Activated CD4-positive, alpha-beta memory T cell treated with anti-CD3 and anti-CD28 coated beads for 36 hours (primary cell): Measurements from ENCODE around the gene SFXN2. TPM values are rescaled to one million over a fixed set of nuclear protein-coding genes. Genes with fewer than 3 reads are reported as not detected.

ENCODE experiments used
- CTCF ChIA-PET: fragments of 350-600 bp; sonication (Branson Sonifier 250); formaldehyde crosslinking; loops from one replicate; lab custom pipeline; 2021; ENCODE audit warnings: antibody characterized with exemption, inconsistent platforms; lab: Charles Lee
- POLR2A ChIA-PET: fragments of 350-600 bp; sonication (Branson Sonifier 250); formaldehyde crosslinking; loops from one replicate; lab custom pipeline; 2021; ENCODE audit warnings: antibody characterized with exemption; lab: Charles Lee
- DNase-seq: peaks from one replicate; pipeline ENCODE4 v3.0.0-alpha.2; 2020
- H3K27ac Mint-ChIP-seq: one replicate; pipeline ENCODE4 v1.8.0; 2021; ENCODE audit warnings: mixed read lengths
- H3K27me3 Mint-ChIP-seq: one replicate; pipeline ENCODE4 v1.8.0; 2021; ENCODE audit warnings: mixed read lengths
- H3K36me3 Mint-ChIP-seq: one replicate; pipeline ENCODE4 v1.8.0; 2021; ENCODE audit warnings: mixed read lengths
- H3K4me1 Mint-ChIP-seq: one replicate; pipeline ENCODE4 v1.8.0; 2021; ENCODE audit warnings: low read depth, mixed read lengths
- H3K4me3 Mint-ChIP-seq: one replicate; pipeline ENCODE4 v1.8.0; 2021; ENCODE audit warnings: mild to moderate bottlenecking, mixed read lengths
- H3K9me3 Mint-ChIP-seq: one replicate; pipeline ENCODE4 v1.8.0; 2021; ENCODE audit warnings: mixed read lengths
- intact Hi-C: fragments of 100-400 bp; cut with micrococcal nuclease; formaldehyde crosslinking; loops from one replicate; pipeline ENCODE4 v1.15.1; 2023
- total RNA-seq, 2 experiments: library from RNA; stranded (reverse); gene quantifications; one replicate each; pipeline ENCODE4 v1.2.3, GENCODE V29; 2021

The SFXN2 gene
- total RNA-seq, 2 experiments from 2014 or later, result 14.7 to 17.8 TPM

DNA sequence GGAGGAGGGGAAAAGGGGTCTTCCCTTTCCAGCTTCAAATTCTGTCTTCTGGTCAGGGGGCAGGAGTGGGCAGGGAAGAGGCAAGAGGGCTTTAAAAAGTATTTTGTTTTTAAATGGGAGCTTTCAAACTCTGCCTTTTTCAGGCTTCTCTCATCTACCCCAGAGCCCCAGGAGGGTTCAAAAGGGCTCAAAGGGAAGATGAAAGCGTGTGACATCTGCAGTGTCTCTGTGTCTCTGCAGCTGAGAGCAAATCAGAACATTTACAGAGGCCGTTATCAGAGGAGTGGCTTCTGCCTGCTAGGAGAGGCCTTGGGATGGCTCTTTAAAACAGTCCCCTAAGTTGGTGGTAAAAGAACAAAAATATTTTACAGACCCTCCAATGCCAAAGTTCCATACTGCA lies 39.9 kb upstream of the SFXN2 start:
- Mint-ChIP-seq H3K4me3 (no peak overlapping the region), H3K27me3 (no peaks in the 10 kb centered on the region), H3K36me3 (no peaks in the 10 kb centered on the region), H3K27ac (no peak overlapping the region), H3K9me3 (no peaks in the 10 kb centered on the region), H3K4me1 (peaks cover 33% of the 10 kb centered on the region)
- no peak for DNase-seq
- CTCF ChIA-PET, result interaction anchor here (1.1 to 2.8 kb wide), 7 partner anchors 10 to 171 kb away, joined by 3 to 16 read pairs (median 5); partner anchors contain the start of genes ACTR1A and SUFU
- POLR2A ChIA-PET, result interaction anchor here (1.0 to 3.0 kb wide), 4 partner anchors 14 to 39 kb away, joined by 4 to 17 read pairs (median 12); partner anchors contain the start of genes ARL3, SFXN2 and TRIM8
- intact Hi-C loops, result loop anchor here (1.0 to 2.0 kb wide), 3 partner anchors 13 to 40 kb away; partner anchors contain the start of genes ARL3 and SFXN2

DNA sequence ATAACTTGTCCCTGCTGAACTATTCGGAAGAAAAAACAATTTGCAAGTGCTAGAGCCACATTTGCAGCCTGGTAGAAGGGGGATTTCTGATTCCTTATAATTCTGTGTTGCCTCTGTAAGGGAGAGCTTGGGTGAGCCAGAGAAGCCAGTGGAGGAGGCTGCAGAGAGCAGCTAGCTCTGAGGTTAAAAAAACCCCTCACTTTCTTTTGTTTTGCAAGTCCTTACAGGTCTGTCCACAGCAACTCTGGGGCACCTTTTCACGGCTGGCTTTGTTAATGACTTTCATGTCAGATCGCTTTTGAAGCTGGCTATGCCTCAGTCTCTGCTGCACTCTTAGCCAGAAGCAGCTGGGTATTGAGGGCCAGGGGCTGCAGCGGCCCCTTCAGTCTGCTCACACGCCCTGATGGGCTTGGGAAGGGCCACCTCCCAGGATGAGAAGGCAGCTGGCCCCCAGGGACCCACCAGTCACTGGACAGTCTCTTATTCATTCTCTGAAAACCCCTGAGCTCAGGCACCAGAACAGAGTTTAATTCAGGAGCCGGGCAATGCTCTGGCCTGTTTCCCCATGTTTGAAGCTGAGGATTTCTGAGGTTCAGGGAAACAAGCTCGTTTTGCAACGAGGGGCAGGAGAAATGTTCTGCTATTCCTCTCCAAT lies 39.3 kb upstream of the SFXN2 start:
- peaks cover 33% of the 10 kb centered on the region for H3K4me1 Mint-ChIP-seq
- H3K27ac Mint-ChIP-seq, result no peak overlapping the region
- no peak for DNase-seq
- H3K9me3 Mint-ChIP-seq, result no peaks in the 10 kb centered on the region
- H3K36me3 Mint-ChIP-seq, result no peaks in the 10 kb centered on the region
- H3K4me3 Mint-ChIP-seq, result no peak overlapping the region
- H3K27me3 Mint-ChIP-seq, result no peaks in the 10 kb centered on the region
- ChIA-PET POLR2A (interaction anchor here (1.0 to 3.0 kb wide), 5 partner anchors 9 to 39 kb away, joined by 4 to 17 read pairs (median 10); partner anchors contain the start of genes ARL3, SFXN2 and TRIM8), CTCF (interaction anchor here (0.6 to 2.8 kb wide), 9 partner anchors 11 to 863 kb away, joined by 3 to 16 read pairs (median 4); partner anchors contain the start of genes ACTR1A, ARL3, SFXN2 and SUFU)
- intact Hi-C loops, result loop anchor here (2.0 kb wide), 1 partner anchor 40 kb away; the partner anchor contains the start of genes ARL3 and SFXN2

DNA sequence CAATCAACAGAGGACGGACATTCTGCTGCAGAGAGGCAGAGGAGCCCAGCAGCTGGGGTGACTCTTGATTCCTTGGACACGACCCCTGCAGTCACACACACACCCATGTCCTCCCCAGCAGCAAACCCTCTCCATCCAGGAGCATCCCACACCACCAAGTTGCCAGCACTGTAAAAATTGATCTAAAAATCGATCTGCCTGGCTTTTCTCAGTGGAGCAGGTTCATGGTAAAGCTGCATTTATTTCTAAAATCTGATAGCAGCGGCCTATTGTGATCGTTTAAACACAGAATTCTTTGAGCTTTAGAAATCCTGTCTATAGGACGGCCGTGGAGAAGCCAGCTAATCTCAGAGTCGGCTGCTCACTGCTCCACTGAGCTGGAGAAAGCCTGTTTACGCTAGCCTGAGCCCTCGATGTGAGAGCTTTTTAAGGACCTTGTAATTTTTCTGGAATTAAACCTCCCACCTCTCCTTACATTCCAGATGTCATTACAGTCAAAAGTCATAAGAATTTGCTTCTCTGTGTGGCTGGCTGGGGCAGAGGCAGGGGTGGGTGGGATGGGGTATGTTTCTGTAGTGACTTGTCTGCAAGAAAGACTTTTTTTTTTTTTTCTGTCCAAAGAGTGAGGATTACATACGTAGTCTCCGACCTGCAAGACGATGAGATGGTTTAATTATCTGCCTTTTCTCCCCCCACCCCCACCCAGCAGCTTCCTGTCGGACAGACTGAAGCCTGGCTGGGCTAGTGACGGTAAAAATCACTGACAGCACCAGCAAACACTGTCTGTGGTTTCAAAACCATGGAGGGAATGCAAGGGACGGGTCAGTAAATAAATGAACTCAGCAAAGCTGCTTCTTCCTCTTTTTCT lies 38.5 kb upstream of the SFXN2 start:
- DNase-seq, result no peak
- Mint-ChIP-seq H3K27ac (no peak overlapping the region), H3K4me1 (peaks cover 33% of the 10 kb centered on the region), H3K4me3 (no peak overlapping the region), H3K27me3 (no peaks in the 10 kb centered on the region), H3K9me3 (no peaks in the 10 kb centered on the region), H3K36me3 (no peaks in the 10 kb centered on the region)
- intact Hi-C loops, result loop anchor here (2.0 kb wide), 1 partner anchor 39 kb away; the partner anchor contains the start of genes ARL3 and SFXN2
- POLR2A ChIA-PET, result interaction anchor here (0.7 to 3.0 kb wide), 6 partner anchors 10 to 38 kb away, joined by 4 to 17 read pairs (median 7); partner anchors contain the start of genes ARL3 and SFXN2
- CTCF ChIA-PET, result interaction anchor here (0.6 to 2.8 kb wide), 11 partner anchors 13 to 1095 kb away, joined by 3 to 16 read pairs (median 3); partner anchors contain the start of genes ARL3 and SFXN2

DNA sequence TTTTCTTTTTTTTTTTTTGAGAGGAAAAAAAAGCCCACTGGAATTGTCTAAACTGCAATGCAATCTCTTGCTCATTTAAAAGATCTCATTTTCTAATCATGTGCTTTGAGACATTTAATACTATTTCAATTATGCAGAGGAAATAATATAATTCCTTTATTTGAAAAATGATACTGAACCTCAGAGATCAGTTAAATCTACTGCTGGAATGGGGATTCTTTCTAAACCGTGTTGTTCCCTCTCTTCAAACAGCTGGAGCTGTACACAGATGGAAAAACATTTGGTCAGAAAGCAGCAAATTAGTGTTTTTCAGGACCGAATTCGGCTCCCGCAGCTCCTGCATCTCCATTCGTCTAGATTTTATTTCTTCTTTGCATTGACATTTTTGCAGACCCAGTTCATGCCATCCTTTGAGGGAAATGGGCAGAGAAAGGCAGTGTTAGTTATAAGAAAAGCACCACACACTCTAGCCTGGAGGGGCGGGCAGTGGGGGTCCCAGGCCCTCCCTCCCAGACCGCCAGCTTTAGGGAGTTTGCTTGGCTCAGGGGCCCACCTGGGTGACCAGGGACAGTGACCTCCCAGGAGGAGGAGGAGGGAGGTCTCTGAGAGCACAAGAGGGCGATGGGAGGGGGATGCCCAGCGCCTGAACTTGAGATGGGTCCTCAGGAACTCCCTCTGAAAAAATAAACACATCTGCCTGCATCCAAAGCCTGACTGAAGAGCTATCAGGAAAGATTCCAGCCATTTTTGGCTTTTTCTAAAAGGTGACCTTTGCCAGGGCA lies 37.7 kb upstream of the SFXN2 start:
- CTCF ChIA-PET, result interaction anchor here (0.6 to 1.0 kb wide), 4 partner anchors 9 to 1095 kb away, joined by 3 to 4 read pairs (median 3); no protein-coding TSS in a partner anchor
- no peak overlapping the region for H3K27ac Mint-ChIP-seq

DNA sequence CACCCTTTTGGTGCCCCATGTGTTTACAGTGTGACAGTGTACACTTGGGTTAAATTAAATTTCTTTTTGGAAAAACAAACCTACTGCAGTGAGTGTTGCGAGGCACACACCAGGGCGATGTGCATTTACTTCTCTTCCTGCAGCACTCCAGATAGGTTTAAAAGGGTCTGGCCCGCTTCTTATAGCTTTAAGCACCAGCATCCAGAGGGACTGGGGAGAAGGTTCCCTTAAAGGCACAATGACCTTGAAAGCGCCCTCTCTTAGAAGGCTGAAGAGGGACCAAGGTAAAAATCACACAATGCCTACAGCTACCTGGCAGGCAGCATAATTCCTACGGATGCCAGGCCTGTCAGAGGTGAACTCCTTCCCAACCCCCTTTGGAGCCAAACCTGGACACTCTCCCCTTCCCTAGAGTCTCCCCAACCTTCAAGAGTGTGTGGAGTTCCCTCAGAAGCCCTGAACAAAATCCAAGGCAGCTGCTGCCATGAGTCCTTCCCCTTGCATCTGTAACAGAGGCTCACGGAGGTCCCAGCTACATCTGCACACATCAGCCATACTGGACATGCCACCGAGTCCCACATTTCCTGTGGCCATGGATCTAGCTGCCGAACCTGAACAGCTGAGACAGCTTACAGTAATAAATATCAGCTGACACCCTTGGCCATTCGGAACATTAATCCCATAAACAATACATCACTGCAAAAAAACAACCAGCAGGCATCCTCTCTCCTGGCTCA lies 36.9 kb upstream of the SFXN2 start:
- H3K27me3 Mint-ChIP-seq, result no peaks in the 10 kb centered on the region
- ChIA-PET CTCF (interaction anchor here (0.7 to 1.7 kb wide), 4 partner anchors 8 to 93 kb away, joined by 3 to 6 read pairs (median 4); no protein-coding TSS in a partner anchor), POLR2A (no interaction called here)
- H3K27ac Mint-ChIP-seq, result no peak overlapping the region
- intact Hi-C loops, result no loop called here
- no peaks in the 10 kb centered on the region for H3K9me3 Mint-ChIP-seq
- H3K4me3 Mint-ChIP-seq, result no peak overlapping the region
- peaks cover 1% of the 10 kb centered on the region for H3K36me3 Mint-ChIP-seq
- DNase-seq, result no peak
- H3K4me1 Mint-ChIP-seq, result peaks cover 45% of the 10 kb centered on the region

More for the DNA sequence above, 37.7 kb upstream of the SFXN2 start:
- no peak for DNase-seq
- POLR2A ChIA-PET, result interaction anchor here (0.7 to 0.8 kb wide), 2 partner anchors 34 to 37 kb away, joined by 4 read pairs; no protein-coding TSS in a partner anchor
- Mint-ChIP-seq H3K4me3 (no peak overlapping the region), H3K27me3 (no peaks in the 10 kb centered on the region), H3K4me1 (peaks cover 38% of the 10 kb centered on the region), H3K36me3 (peaks cover 1% of the 10 kb centered on the region), H3K9me3 (no peaks in the 10 kb centered on the region)
- intact Hi-C loops, result no loop called here

DNA sequence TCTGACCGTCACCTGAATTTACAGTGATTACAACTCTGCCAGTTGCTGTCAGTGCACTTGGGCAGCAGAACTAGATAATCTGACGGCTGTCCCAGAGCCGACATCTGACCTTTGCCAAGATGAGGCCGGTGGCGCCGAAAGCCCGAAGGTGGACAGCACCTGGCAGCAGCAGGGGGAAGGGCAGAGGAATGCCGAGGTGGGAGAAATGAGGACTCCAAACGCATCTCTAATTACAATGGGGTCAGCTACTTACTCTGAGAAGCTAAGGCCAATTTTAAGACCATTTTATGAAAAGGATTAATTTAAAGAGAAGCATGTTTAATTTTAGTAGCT lies 36.4 kb upstream of the SFXN2 start:
- POLR2A ChIA-PET, result no interaction called here
- DNase-seq, result no peak
- H3K27me3 Mint-ChIP-seq, result no peaks in the 10 kb centered on the region
- peaks cover 45% of the 10 kb centered on the region for H3K4me1 Mint-ChIP-seq
- H3K36me3 Mint-ChIP-seq, result peaks cover 1% of the 10 kb centered on the region
- intact Hi-C loops, result no loop called here
- no peak overlapping the region for H3K4me3 Mint-ChIP-seq
- CTCF ChIA-PET, result interaction anchor here (1.1 to 1.7 kb wide), 6 partner anchors 8 to 94 kb away, joined by 3 to 6 read pairs (median 4); no protein-coding TSS in a partner anchor
- no peaks in the 10 kb centered on the region for H3K9me3 Mint-ChIP-seq
- no peak overlapping the region for H3K27ac Mint-ChIP-seq

DNA sequence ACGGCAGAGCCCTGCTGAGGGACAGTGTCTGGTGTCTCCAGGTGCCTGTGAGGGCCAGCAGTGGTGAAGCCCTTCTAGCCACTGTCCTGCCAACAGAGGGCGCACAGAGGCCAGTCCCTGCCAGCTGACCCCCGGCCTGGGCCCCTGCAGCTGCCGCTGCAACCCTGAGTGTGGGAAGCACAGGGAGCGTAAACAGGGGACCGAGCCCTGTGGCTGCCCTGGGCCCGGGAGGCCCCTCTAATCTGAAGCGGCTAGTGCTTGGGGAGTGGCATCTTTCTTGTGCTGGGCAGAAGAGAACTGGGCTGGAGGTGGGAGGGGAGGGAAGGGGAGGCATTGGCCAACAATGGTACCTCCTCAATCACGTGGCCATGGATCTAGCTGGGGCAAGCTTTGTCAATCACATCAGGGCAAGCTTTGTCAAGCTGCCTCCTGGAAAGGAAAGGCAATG lies 35.6 kb upstream of the SFXN2 start:
- H3K9me3 Mint-ChIP-seq, result no peaks in the 10 kb centered on the region
- peak; percentile 36 for DNase-seq
- peaks cover 38% of the 10 kb centered on the region for H3K4me1 Mint-ChIP-seq
- H3K27me3 Mint-ChIP-seq, result no peaks in the 10 kb centered on the region
- intact Hi-C loops, result no loop called here
- H3K27ac Mint-ChIP-seq, result no peak overlapping the region
- POLR2A ChIA-PET, result no interaction called here
- H3K36me3 Mint-ChIP-seq, result peaks cover 1% of the 10 kb centered on the region
- CTCF ChIA-PET, result interaction anchor here (0.9 to 1.7 kb wide), 9 partner anchors 9 to 223 kb away, joined by 3 to 6 read pairs (median 4); no protein-coding TSS in a partner anchor
- H3K4me3 Mint-ChIP-seq, result no peak overlapping the region

DNA sequence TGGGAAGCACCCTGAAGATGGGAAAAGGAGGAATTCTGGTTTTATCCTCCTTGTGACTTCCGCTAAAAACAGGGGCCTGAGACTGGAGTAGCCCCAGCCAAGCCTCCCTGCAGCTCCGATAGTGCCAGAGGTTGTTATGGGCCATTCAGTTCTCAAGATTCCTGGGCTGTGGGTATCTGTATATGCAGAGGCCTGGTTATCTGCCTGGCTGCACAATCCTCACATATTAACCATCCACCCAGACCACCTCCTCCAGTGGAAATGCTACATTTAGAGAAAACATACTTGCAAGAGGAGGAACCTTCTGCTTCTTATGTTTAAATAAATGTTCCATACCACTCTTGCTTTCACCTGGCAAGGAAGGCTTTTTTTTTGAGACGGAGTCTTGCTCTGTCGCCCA lies 34.8 kb upstream of the SFXN2 start:
- Mint-ChIP-seq H3K27ac (no peak overlapping the region), H3K9me3 (no peaks in the 10 kb centered on the region), H3K4me3 (no peak overlapping the region), H3K27me3 (no peaks in the 10 kb centered on the region), H3K36me3 (peaks cover 1% of the 10 kb centered on the region), H3K4me1 (peaks cover 31% of the 10 kb centered on the region)
- intact Hi-C loops, result no loop called here
- ChIA-PET CTCF (interaction anchor here (0.9 to 1.7 kb wide), 6 partner anchors 10 to 85 kb away, joined by 3 to 6 read pairs (median 4); no protein-coding TSS in a partner anchor), POLR2A (no interaction called here)
- DNase-seq, result no peak

DNA sequence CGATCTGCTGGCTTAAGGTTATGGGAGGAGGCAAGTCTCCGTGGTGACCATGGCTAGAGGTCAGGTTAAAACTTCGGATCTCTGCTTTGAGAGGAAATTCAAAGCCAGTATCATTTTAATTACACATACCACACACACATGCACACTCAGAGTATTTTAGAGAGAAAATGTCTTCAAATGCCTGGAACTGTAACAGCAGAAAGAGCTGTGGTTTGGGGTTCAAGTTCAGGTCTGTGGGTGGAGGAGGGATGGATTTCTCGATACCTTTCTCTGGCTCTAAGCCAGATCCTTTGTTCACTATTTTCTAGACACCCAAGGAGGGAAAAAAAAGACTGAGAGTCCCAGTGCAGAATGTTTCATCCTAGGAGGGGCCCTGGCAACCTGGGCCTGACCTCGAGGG lies 32.7 kb upstream of the SFXN2 start:
- DNase-seq, result no peak
- Mint-ChIP-seq H3K9me3 (no peaks in the 10 kb centered on the region), H3K27me3 (no peaks in the 10 kb centered on the region), H3K4me1 (peaks cover 14% of the 10 kb centered on the region), H3K27ac (no peak overlapping the region), H3K36me3 (peaks cover 6% of the 10 kb centered on the region), H3K4me3 (no peak overlapping the region)
- ChIA-PET CTCF (interaction anchor here (1.2 kb wide), 1 partner anchor 12 kb away, joined by 6 read pairs; no protein-coding TSS in a partner anchor), POLR2A (no interaction called here)
- intact Hi-C loops, result no loop called here

DNA sequence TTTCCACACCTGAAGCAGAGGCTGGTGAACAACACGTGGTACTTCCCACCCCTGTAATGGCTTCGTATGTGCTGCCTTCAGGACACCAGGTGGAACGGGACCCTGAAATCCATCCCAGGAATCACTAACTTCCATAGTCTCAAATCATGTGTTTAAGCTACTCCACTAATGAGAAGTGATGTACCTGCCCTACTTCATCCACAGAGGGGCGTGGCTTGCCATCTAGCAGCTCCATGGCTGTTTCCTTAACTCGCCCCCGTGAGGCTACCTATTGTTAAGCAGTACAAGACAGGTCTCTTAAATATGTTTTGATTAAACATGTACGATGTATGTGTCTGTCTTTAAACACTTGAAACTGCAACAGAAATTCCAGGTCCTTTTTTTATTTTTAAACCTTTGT lies 32.0 kb upstream of the SFXN2 start:
- no peaks in the 10 kb centered on the region for H3K27me3 Mint-ChIP-seq
- ChIA-PET CTCF (interaction anchor here (1.2 kb wide), 1 partner anchor 12 kb away, joined by 6 read pairs; no protein-coding TSS in a partner anchor), POLR2A (interaction anchor here (1.1 kb wide), 1 partner anchor 36 kb away, joined by 4 read pairs; no protein-coding TSS in a partner anchor)
- H3K4me3 Mint-ChIP-seq, result no peak overlapping the region
- intact Hi-C loops, result no loop called here
- H3K36me3 Mint-ChIP-seq, result peaks cover 6% of the 10 kb centered on the region
- peaks cover 13% of the 10 kb centered on the region for H3K4me1 Mint-ChIP-seq
- H3K27ac Mint-ChIP-seq, result no peak overlapping the region
- no peaks in the 10 kb centered on the region for H3K9me3 Mint-ChIP-seq
- DNase-seq, result no peak
